ENCODE data around the gene ACER2.
"Not testable (repeated sequence)": the region's sequence is repeated elsewhere in the genome, so short reads cannot be mapped to it uniquely, and the experiment has no call there.

DNA sequence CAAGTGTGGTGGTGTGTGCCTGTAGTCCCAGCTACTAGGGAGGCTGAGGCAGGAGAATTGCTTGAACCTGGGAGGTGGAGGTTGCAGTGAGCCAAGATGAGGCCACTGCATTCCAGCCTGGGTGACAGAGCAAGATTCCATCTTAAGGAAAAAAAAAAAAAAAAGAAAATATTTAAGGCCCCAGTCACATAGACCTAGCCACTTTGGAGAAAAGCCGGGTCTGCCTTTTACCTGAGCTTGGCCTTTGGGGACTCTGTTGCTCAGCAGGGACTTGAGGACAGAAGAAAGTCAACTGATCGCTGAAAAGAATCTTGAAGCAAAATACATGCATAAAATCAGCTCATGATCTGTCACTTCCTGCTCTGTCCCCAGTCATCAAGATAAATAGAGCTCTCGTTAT lies 4.6 kb downstream of the ACER2 start:
- TF ChIP-seq POLR2AphosphoS5 (IDR thresholded peaks at IDR 0.05): not testable (repeated sequence)
- TF ChIP-seq, protein P1, sequence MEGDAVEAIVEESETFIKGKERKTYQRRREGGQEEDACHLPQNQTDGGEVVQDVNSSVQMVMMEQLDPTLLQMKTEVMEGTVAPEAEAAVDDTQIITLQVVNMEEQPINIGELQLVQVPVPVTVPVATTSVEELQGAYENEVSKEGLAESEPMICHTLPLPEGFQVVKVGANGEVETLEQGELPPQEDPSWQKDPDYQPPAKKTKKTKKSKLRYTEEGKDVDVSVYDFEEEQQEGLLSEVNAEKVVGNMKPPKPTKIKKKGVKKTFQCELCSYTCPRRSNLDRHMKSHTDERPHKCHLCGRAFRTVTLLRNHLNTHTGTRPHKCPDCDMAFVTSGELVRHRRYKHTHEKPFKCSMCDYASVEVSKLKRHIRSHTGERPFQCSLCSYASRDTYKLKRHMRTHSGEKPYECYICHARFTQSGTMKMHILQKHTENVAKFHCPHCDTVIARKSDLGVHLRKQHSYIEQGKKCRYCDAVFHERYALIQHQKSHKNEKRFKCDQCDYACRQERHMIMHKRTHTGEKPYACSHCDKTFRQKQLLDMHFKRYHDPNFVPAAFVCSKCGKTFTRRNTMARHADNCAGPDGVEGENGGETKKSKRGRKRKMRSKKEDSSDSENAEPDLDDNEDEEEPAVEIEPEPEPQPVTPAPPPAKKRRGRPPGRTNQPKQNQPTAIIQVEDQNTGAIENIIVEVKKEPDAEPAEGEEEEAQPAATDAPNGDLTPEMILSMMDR (IDR thresholded peaks at IDR 0.05): not testable (repeated sequence)

Measured in stomach (tissue), 4 donors.